Vagina (tissue), 2 donors: ENCODE results near the gene ARPC2. TPM values are rescaled to one million over a fixed set of nuclear protein-coding genes. Genes with fewer than 3 reads are reported as not detected.

Experiments
- DNase-seq, 2 donors: peaks; one replicate each; pipeline ENCODE4 v3.0.0-alpha.2; 2017; ENCODE audit errors: extremely low spot score in 2 of 2
- H3K27ac ChIP-seq: fragments of 200-600 bp; sonication (generic); one replicate; pipeline ENCODE4 v1.5.1; 2019
- H3K27me3 ChIP-seq: fragments of 200-600 bp; sonication (generic); one replicate; pipeline ENCODE4 v1.5.1; 2019
- H3K36me3 ChIP-seq, 2 donors: fragments of 200-600 bp; sonication (generic); one replicate each; pipeline ENCODE4 v1.5.1; 2017 to 2019
- H3K4me1 ChIP-seq: fragments of 200-600 bp; sonication (generic); one replicate; pipeline ENCODE4 v1.5.1; 2019
- H3K4me3 ChIP-seq, 2 donors: fragments of 200-600 bp; sonication (generic); 1 replicate in 1 of 2; 2 replicates in 1 of 2; pipeline ENCODE4 v1.5.1; 2016 to 2019
- H3K9me3 ChIP-seq: fragments of 200-600 bp; sonication (generic); one replicate; pipeline ENCODE4 v1.5.1; 2019
- POLR2A ChIP-seq, 2 donors: fragments of 450-650 bp; IDR thresholded peaks; one replicate each; pipeline ENCODE4 v1.6.1; 2017; ENCODE audit warnings: antibody characterized with exemption in 2 of 2, mild to moderate bottlenecking in 2 of 2, moderate library complexity in 2 of 2
- POLR2AphosphoS5 ChIP-seq, 2 donors: sonication (generic); formaldehyde crosslinking; IDR thresholded peaks; one replicate each; pipeline ENCODE4 v1.9.0; 2017; ENCODE audit warnings: antibody characterized with exemption in 2 of 2, mild to moderate bottlenecking in 2 of 2, low read depth in 1 of 2; ENCODE audit not compliant: insufficient read depth in 1 of 2
- intact Hi-C: fragments of 100-400 bp; cut with DNase I; formaldehyde crosslinking; loops from one replicate; pipeline ENCODE4 v1.15.1; 2023
- total RNA-seq: library from RNA; depleted of rRNA; stranded (reverse); fragments of >200 nt; gene quantifications from one replicate; pipeline ENCODE4 v1.2.3, GENCODE V29; 2016
- TF ChIP-seq, protein P1 (sequence below), 3 experiments: fragments of 450-650 bp in 2 of 3; fragments of 200-600 bp in 1 of 3; sonication (generic) in 1 of 3; IDR thresholded peaks; one replicate each; pipeline ENCODE4 v1.5.1; 2017 to 2019; ENCODE audit warnings: antibody characterized with exemption in 3 of 3, mild to moderate bottlenecking in 2 of 3, moderate library complexity in 2 of 3

The ARPC2 gene
- total RNA-seq, 1 donor from 2014 or later, result 284 TPM

DNA sequence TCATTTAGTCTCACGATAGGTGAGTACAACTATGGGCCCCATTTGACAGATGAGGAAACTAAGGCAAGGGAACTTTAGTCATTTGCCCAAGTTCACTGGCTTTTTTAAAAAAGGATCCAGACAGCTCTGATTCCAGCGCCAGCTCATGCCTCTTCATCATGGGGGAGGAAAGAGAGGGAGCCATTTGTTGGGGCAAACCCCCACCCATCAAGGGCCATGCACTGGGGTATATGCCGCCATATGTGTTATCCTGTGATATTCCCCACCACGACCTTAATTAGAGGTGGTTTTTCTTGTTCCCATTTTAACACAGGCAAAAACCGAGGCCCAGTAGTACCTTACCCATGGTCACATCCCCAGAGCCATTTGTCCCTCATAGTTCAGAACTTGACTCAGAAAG is 43.2 kb downstream of the ARPC2 start:
- Histone ChIP-seq H3K27me3 (no peaks in the 10 kb centered on the region), H3K27ac (peak overlapping the region; percentile 80), H3K4me1 (peaks cover 29% of the 10 kb centered on the region), H3K9me3 (no peaks in the 10 kb centered on the region), H3K4me3 (no peak overlapping the region), H3K36me3 (peaks cover 0 to 39% of the 10 kb centered on the region in 2 donors)
- no peak for DNase-seq
- intact Hi-C loops, result no loop called here
- TF ChIP-seq, protein P1, sequence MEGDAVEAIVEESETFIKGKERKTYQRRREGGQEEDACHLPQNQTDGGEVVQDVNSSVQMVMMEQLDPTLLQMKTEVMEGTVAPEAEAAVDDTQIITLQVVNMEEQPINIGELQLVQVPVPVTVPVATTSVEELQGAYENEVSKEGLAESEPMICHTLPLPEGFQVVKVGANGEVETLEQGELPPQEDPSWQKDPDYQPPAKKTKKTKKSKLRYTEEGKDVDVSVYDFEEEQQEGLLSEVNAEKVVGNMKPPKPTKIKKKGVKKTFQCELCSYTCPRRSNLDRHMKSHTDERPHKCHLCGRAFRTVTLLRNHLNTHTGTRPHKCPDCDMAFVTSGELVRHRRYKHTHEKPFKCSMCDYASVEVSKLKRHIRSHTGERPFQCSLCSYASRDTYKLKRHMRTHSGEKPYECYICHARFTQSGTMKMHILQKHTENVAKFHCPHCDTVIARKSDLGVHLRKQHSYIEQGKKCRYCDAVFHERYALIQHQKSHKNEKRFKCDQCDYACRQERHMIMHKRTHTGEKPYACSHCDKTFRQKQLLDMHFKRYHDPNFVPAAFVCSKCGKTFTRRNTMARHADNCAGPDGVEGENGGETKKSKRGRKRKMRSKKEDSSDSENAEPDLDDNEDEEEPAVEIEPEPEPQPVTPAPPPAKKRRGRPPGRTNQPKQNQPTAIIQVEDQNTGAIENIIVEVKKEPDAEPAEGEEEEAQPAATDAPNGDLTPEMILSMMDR (IDR thresholded peaks at IDR 0.05), result no peak
- no peak for TF ChIP-seq POLR2AphosphoS5 (IDR thresholded peaks at IDR 0.05; ENCODE audit: insufficient read depth in 1 of 2, low read depth in 1 of 2)
- TF ChIP-seq POLR2A (IDR thresholded peaks at IDR 0.05), result no peak

DNA sequence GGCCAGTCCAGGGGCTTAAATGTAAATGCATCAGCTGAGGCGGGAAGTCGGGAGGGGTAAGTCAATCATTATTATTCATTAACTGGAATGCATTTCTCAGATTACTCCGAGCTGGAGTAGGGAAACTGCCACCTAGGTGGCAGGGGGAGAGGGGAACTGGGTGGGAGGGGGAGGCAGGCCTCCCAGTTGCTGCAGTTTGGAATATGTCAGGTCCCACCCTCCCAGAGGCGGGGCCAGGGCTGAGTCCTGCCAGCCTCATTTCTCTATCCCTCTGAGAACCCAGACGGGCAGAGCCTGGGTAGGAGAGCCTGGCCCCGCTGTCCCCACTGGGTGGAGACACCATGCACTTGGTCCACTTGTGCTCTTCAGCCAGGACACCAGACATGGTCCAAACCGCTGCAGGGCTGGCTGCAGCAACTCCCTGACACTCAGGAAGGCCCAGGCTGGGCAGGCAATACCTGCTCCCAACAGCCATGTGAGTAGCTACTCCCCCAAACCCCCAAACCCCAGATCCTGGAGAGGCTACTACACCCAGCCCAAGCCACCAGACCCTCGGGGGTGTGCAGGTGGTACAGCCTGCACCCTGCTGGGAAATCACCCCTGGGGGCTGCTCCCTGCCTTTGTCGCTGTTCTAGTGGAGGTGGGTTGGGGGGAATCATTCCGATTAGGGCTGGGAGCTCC is 43.9 kb downstream of the ARPC2 start, which contains the start of gene GPBAR1:
TSS of gene GPBAR1 (plus strand) at position 274 of the 681 bp plus-strand sequence. CDS start 1,710 bp downstream, outside the sequence.
- TF ChIP-seq POLR2AphosphoS5 (IDR thresholded peaks at IDR 0.05; ENCODE audit: insufficient read depth in 1 of 2, low read depth in 1 of 2), result no peak
- TF ChIP-seq, protein P1 (IDR thresholded peaks at IDR 0.05), result no peak
- no peak for TF ChIP-seq POLR2A (IDR thresholded peaks at IDR 0.05)
- peak in 1 of 2 donors; percentile 85 for DNase-seq
- intact Hi-C loops, result no loop called here
- Histone ChIP-seq H3K9me3 (no peaks in the 10 kb centered on the region), H3K27me3 (no peaks in the 10 kb centered on the region), H3K36me3 (peaks cover 0 to 41% of the 10 kb centered on the region in 2 donors), H3K4me1 (peaks cover 29% of the 10 kb centered on the region), H3K27ac (peak within 1 kb of the TSS; percentile 80), H3K4me3 (no peak within 1 kb of the TSS)

DNA sequence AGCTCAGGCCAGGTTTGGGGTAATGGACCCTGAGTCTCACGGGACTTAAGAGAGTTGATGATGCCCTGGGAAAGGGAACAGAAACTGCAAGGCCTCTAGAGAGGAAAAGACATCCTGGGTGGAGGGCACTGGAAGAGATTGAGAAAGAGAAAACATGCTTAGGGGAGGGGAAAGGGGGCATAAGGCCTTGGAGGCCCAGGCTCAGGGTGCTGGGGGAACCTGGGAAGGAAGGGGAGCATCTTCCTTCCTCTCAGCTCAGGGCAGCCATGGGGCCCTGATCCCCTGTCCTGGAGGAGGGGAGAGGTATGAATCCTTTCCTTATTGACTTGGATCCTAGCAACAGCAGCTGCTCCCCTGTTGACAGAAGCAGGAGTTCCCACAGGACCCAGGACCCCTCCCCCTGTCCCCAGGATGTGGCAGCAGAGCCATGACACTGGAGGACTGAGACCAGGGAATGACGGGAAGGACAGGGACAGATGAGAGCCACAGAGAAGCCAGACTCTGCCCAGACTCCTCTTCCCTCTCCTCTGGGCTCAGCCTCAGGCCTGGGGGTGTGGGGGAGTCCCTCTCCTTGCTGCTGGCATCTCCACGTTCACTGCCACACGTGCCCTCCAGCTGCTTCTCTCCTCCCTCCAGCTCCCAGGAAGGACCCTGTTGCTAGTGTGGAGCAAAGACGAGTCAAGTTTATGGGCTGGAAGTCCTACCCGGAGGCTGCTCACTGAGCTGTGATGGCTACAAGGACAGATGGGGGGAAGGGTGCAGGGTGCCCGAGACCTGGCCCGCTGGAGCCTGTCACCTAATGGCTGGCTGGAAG is 44.6 kb downstream of the ARPC2 start:
- peaks cover 0 to 43% of the 10 kb centered on the region in 2 donors for H3K36me3 ChIP-seq
- H3K9me3 ChIP-seq, result no peaks in the 10 kb centered on the region
- no peak overlapping the region for H3K27ac ChIP-seq
- H3K27me3 ChIP-seq, result no peaks in the 10 kb centered on the region
- DNase-seq, result peak in 1 of 2 donors; percentile 84
- intact Hi-C loops, result no loop called here
- peaks cover 29% of the 10 kb centered on the region for H3K4me1 ChIP-seq
- TF ChIP-seq POLR2AphosphoS5 (IDR thresholded peaks at IDR 0.05; ENCODE audit: insufficient read depth in 1 of 2, low read depth in 1 of 2), result no peak
- TF ChIP-seq, protein P1 (IDR thresholded peaks at IDR 0.05), result no peak
- no peak for TF ChIP-seq POLR2A (IDR thresholded peaks at IDR 0.05)
- no peak overlapping the region for H3K4me3 ChIP-seq

DNA sequence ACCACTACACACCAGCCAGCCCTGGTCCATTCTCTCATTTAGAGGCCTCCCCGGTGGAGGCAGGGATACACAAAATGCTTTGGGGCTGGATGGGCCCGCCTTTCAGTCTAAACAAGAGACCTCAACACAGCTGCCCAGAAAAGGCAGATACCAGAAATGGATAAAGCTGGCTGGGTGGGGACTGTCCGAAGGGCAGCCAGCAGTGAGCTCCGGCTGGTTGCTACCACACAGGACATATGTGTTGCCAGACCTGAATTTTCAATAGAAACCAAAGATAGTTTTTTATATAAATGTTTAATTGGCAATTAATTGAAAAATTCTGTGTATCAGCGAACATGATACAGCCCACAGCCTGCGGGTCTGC is 45.2 kb downstream of the ARPC2 start:
- Histone ChIP-seq H3K27me3 (no peaks in the 10 kb centered on the region), H3K36me3 (peaks cover 0 to 47% of the 10 kb centered on the region in 2 donors), H3K4me3 (no peak overlapping the region), H3K4me1 (peaks cover 29% of the 10 kb centered on the region), H3K9me3 (no peaks in the 10 kb centered on the region), H3K27ac (no peak overlapping the region)
- no peak for DNase-seq
- no peak for TF ChIP-seq POLR2A (IDR thresholded peaks at IDR 0.05)
- TF ChIP-seq, protein P1 (IDR thresholded peaks at IDR 0.05), result no peak
- no peak for TF ChIP-seq POLR2AphosphoS5 (IDR thresholded peaks at IDR 0.05; ENCODE audit: insufficient read depth in 1 of 2, low read depth in 1 of 2)
- intact Hi-C loops, result no loop called here
